ENCODE measurements around the gene ULK4. TPM values are rescaled to one million over a fixed set of nuclear protein-coding genes. Genes with fewer than 3 reads are reported as not detected.

ULK4 gene
- total RNA-seq, 1 donor from 2014 or later, result 18.6 TPM

- no peaks in the 10 kb centered on the region for H3K9me3 Mint-ChIP-seq
Measured at GRCh38 chr3:41498847-41499246, 463.1 kb downstream of the ULK4 start.

GRCh38 chr3:41490360-41490759 lies 471.5 kb downstream of the ULK4 start:
- DNase-seq, result no peak
- Mint-ChIP-seq H3K27me3 (no peaks in the 10 kb centered on the region), H3K4me1 (no peaks in the 10 kb centered on the region), H3K36me3 (ENCODE audit: low read depth) (no peaks in the 10 kb centered on the region), H3K27ac (no peak overlapping the region), H3K4me3 (no peak overlapping the region), H3K9me3 (no peaks in the 10 kb centered on the region)
- ChIA-PET POLR2A (no interaction called here), CTCF (no interaction called here)
- no peak for TF ChIP-seq CTCF (IDR thresholded peaks at IDR 0.05)
- intact Hi-C loops (cut with micrococcal nuclease), result no loop called here
- ATAC-seq (ENCODE audit: low read depth), result no peak

More at GRCh38 chr3:41498847-41499246, 463.1 kb downstream of the ULK4 start:
- no peaks in the 10 kb centered on the region for H3K36me3 Mint-ChIP-seq (ENCODE audit: low read depth)
- no peak for ATAC-seq (ENCODE audit: low read depth)
- H3K4me1 Mint-ChIP-seq, result no peaks in the 10 kb centered on the region
- ChIA-PET CTCF (no interaction called here), POLR2A (no interaction called here)
- no peak overlapping the region for H3K4me3 Mint-ChIP-seq
- no peak overlapping the region for H3K27ac Mint-ChIP-seq
- intact Hi-C loops (cut with micrococcal nuclease), result no loop called here
- DNase-seq, result no peak
- no peaks in the 10 kb centered on the region for H3K27me3 Mint-ChIP-seq
- TF ChIP-seq CTCF (IDR thresholded peaks at IDR 0.05), result no peak

GRCh38 chr3:41489231-41489630 lies 472.7 kb downstream of the ULK4 start:
- intact Hi-C loops (cut with micrococcal nuclease), result no loop called here
- CTCF ChIA-PET, result no interaction called here
- ATAC-seq (ENCODE audit: low read depth) (no peak), DNase-seq (no peak)
- Mint-ChIP-seq H3K36me3 (ENCODE audit: low read depth) (no peaks in the 10 kb centered on the region), H3K27me3 (no peaks in the 10 kb centered on the region), H3K4me1 (no peaks in the 10 kb centered on the region), H3K9me3 (no peaks in the 10 kb centered on the region), H3K4me3 (no peak overlapping the region), H3K27ac (no peak overlapping the region)
- TF ChIP-seq CTCF (IDR thresholded peaks at IDR 0.05), result no peak
- POLR2A ChIA-PET, result no interaction called here

- no peak overlapping the region for H3K27ac Mint-ChIP-seq
- no peaks in the 10 kb centered on the region for H3K9me3 Mint-ChIP-seq
- DNase-seq, result no peak
- no peak for ATAC-seq (ENCODE audit: low read depth)
- H3K27me3 Mint-ChIP-seq, result no peaks in the 10 kb centered on the region
- TF ChIP-seq CTCF (IDR thresholded peaks at IDR 0.05), result no peak
- ChIA-PET POLR2A (no interaction called here), CTCF (no interaction called here)
- no peaks in the 10 kb centered on the region for H3K4me1 Mint-ChIP-seq
- no peaks in the 10 kb centered on the region for H3K36me3 Mint-ChIP-seq (ENCODE audit: low read depth)
- intact Hi-C loops (cut with micrococcal nuclease), result no loop called here
- no peak overlapping the region for H3K4me3 Mint-ChIP-seq
Measured at GRCh38 chr3:41488501-41488900, 473.4 kb downstream of the ULK4 start.

GRCh38 chr3:41485484-41485883 lies 476.4 kb downstream of the ULK4 start:
- TF ChIP-seq CTCF (IDR thresholded peaks at IDR 0.05), result no peak
- no peak overlapping the region for H3K27ac Mint-ChIP-seq
- no peak for ATAC-seq (ENCODE audit: low read depth)
- H3K36me3 Mint-ChIP-seq (ENCODE audit: low read depth), result no peaks in the 10 kb centered on the region
- no peak overlapping the region for H3K4me3 Mint-ChIP-seq
- CTCF ChIA-PET, result no interaction called here
- POLR2A ChIA-PET, result no interaction called here
- DNase-seq, result no peak
- intact Hi-C loops (cut with micrococcal nuclease), result no loop called here
- no peaks in the 10 kb centered on the region for H3K27me3 Mint-ChIP-seq
- H3K9me3 Mint-ChIP-seq, result no peaks in the 10 kb centered on the region
- H3K4me1 Mint-ChIP-seq, result peaks cover 11% of the 10 kb centered on the region
